Measurements from ENCODE around the gene VRTN. TPM values are rescaled to one million over a fixed set of nuclear protein-coding genes. Genes with fewer than 3 reads are reported as not detected.
"Not testable (repeated sequence)": the region's sequence is repeated elsewhere in the genome, so short reads cannot be mapped to it uniquely, and the experiment has no call there.

Gene VRTN
- total RNA-seq, 4 donors from 2014 or later = not detected

GRCh38 chr14:74326369-74327152 is 21.7 kb upstream of the VRTN start:
- intact Hi-C loops (cut with DNase I) = no loop called here
- whole genome bisulfite sequencing = 29% methylated on average over 10 of the region's 10 CpGs

GRCh38 chr14:74329950-74330552 is 18.2 kb upstream of the VRTN start:
- H3K36me3 ChIP-seq; H3K4me1 ChIP-seq; H3K4me3 ChIP-seq; intact Hi-C loops (cut with DNase I); H3K9me3 ChIP-seq; DNase-seq (ENCODE audit: extremely low spot score); H3K27ac ChIP-seq (replicated peaks in 1 of 4): not testable (repeated sequence)
- 88% methylated on average over 9 of the region's 9 CpGs for WGBS
- peaks cover 0 to 19% (median 0%) of the 10 kb centered on the region in 4 donors for H3K27me3 ChIP-seq

More at GRCh38 chr14:74326369-74327152, 21.7 kb upstream of the VRTN start:
- no peak for DNase-seq (ENCODE audit: extremely low spot score)
- Histone ChIP-seq H3K4me1 (no peaks in the 10 kb centered on the region), H3K27ac (replicated peaks in 1 of 4) (no peak overlapping the region), H3K4me3 (no peak overlapping the region), H3K9me3 (no peaks in the 10 kb centered on the region), H3K27me3 (peaks cover 0 to 19% (median 0%) of the 10 kb centered on the region in 4 donors), H3K36me3 (no peaks in the 10 kb centered on the region)
- TF ChIP-seq CTCF (IDR thresholded peaks at IDR 0.05) (no peak), EP300 (IDR thresholded peaks at IDR 0.05) (no peak), POLR2AphosphoS5 (IDR thresholded peaks at IDR 0.05) (no peak), POLR2A (IDR thresholded peaks at IDR 0.05; ENCODE audit: low read depth) (no peak)

- DNase-seq (ENCODE audit: extremely low spot score) = no peak
- Histone ChIP-seq H3K4me3 (no peak overlapping the region), H3K4me1 (no peaks in the 10 kb centered on the region), H3K27me3 (peaks cover 0 to 4% (median 0%) of the 10 kb centered on the region in 4 donors), H3K9me3 (no peaks in the 10 kb centered on the region), H3K27ac (replicated peaks in 1 of 4) (no peak overlapping the region), H3K36me3 (no peaks in the 10 kb centered on the region)
- intact Hi-C loops (cut with DNase I) = no loop called here
- WGBS = 77% methylated on average over 4 of the region's 4 CpGs
- no peak for TF ChIP-seq CTCF (IDR thresholded peaks at IDR 0.05)
- TF ChIP-seq EP300 (IDR thresholded peaks at IDR 0.05) = no peak
- TF ChIP-seq POLR2AphosphoS5 (IDR thresholded peaks at IDR 0.05) = no peak
- no peak for TF ChIP-seq POLR2A (IDR thresholded peaks at IDR 0.05; ENCODE audit: low read depth)
Measured at GRCh38 chr14:74333909-74334308, 14.4 kb upstream of the VRTN start.

- Histone ChIP-seq H3K4me3 (no peak overlapping the region), H3K36me3 (no peaks in the 10 kb centered on the region), H3K4me1 (no peaks in the 10 kb centered on the region), H3K27ac (replicated peaks in 1 of 4) (no peak overlapping the region), H3K9me3 (no peaks in the 10 kb centered on the region), H3K27me3 (peaks cover 0 to 60% (median 0%) of the 10 kb centered on the region in 4 donors)
- TF ChIP-seq CTCF (IDR thresholded peaks at IDR 0.05) = no peak
- no peak for TF ChIP-seq POLR2A (IDR thresholded peaks at IDR 0.05; ENCODE audit: low read depth)
- TF ChIP-seq POLR2AphosphoS5 (IDR thresholded peaks at IDR 0.05) = no peak
- no peak for TF ChIP-seq EP300 (IDR thresholded peaks at IDR 0.05)
- intact Hi-C loops (cut with DNase I) = no loop called here
- 77% methylated on average over 2 of the region's 2 CpGs for whole genome bisulfite sequencing
- DNase-seq (ENCODE audit: extremely low spot score) = no peak
Measured at GRCh38 chr14:74346341-74346740, 1.9 kb upstream of the VRTN start.

GRCh38 chr14:74347097-74347794 is 1.0 kb upstream of the VRTN start:
- intact Hi-C loops (cut with DNase I) = no loop called here
- Histone ChIP-seq H3K27ac (replicated peaks in 1 of 4) (no peak overlapping the region), H3K4me3 (no peak overlapping the region), H3K27me3 (peaks cover 0 to 66% (median 0%) of the 10 kb centered on the region in 4 donors), H3K4me1 (no peaks in the 10 kb centered on the region), H3K36me3 (no peaks in the 10 kb centered on the region), H3K9me3 (no peaks in the 10 kb centered on the region)
- 67% methylated on average over 7 of the region's 7 CpGs for WGBS
- no peak for DNase-seq (ENCODE audit: extremely low spot score)
- TF ChIP-seq POLR2A (IDR thresholded peaks at IDR 0.05; ENCODE audit: low read depth) = no peak
- TF ChIP-seq CTCF (IDR thresholded peaks at IDR 0.05) = no peak
- TF ChIP-seq EP300 (IDR thresholded peaks at IDR 0.05) = no peak
- TF ChIP-seq POLR2AphosphoS5 (IDR thresholded peaks at IDR 0.05) = no peak

Measured in esophagus muscularis mucosa (tissue), 4 donors.